IMR-90 (cell line): ENCODE results near the gene ABCA6. TPM values are rescaled to one million over a fixed set of nuclear protein-coding genes. Genes with fewer than 3 reads are reported as not detected.

Experiments
- ATAC-seq: fragments of 200-7000 bp; cut with Tn5 transposase; 2 replicates; pipeline ENCODE4 v1.9.1; 2020; ENCODE audit warnings: low read depth, mild to moderate bottlenecking, moderate library complexity
- BruUV-seq: library from RNA; stranded (reverse); fragments of 400-500 nt; replicated peaks from 2 replicates; lab custom pipeline; 2021; lab: Mats Ljungman, UMichigan
- CTCF ChIA-PET: fragments of 300-600 bp; formaldehyde crosslinking; extraction: SDS; loops from one replicate; lab custom pipeline; 2021; ENCODE audit warnings: antibody characterized with exemption; lab: Yijun Ruan, JAX
- POLR2A ChIA-PET: fragments of 300-600 bp; sonication (Branson Sonifier 250); formaldehyde crosslinking; loops from one replicate; lab custom pipeline; 2022; ENCODE audit warnings: antibody characterized with exemption; ENCODE audit not compliant: unreplicated experiment; lab: Charles Lee
- DNase-seq: peaks from one replicate; pipeline ENCODE4 v3.0.0; 2013
- H2AFZ ChIP-seq: replicated peaks from 2 replicates; pipeline ENCODE3; 2013; ENCODE audit warnings: low read length, mild to moderate bottlenecking; ENCODE audit not compliant: poor library complexity
- H2AK5ac ChIP-seq: 2 replicates; pipeline ENCODE4 v1.6.1; 2013; ENCODE audit warnings: low read depth, low read length, inconsistent platforms
- H2AK9ac ChIP-seq: replicated peaks from 2 replicates; pipeline ENCODE3; 2013; ENCODE audit warnings: mild to moderate bottlenecking, low read depth, low read length, moderate library complexity; ENCODE audit not compliant: poor library complexity
- H2BK120ac ChIP-seq: 2 replicates; pipeline ENCODE4 v1.6.1; 2013; ENCODE audit warnings: low read depth, low read length, inconsistent platforms
- H2BK15ac ChIP-seq: 3 replicates; pipeline ENCODE4 v1.6.1; 2013; ENCODE audit warnings: low read depth, low read length, inconsistent platforms
- H2BK20ac ChIP-seq: 2 replicates; pipeline ENCODE4 v1.6.1; 2013; ENCODE audit warnings: low read depth, mild to moderate bottlenecking, inconsistent platforms, low read length, moderate library complexity
- H2BK5ac ChIP-seq: 2 replicates; pipeline ENCODE4 v1.6.1; 2013; ENCODE audit warnings: mild to moderate bottlenecking, low read depth, low read length, inconsistent platforms; ENCODE audit not compliant: poor library complexity, severe bottlenecking
- H3K14ac ChIP-seq: replicated peaks from 2 replicates; pipeline ENCODE4 v1.6.1; 2013; ENCODE audit warnings: low read depth, low read length, inconsistent platforms
- H3K18ac ChIP-seq: 2 replicates; pipeline ENCODE4 v1.6.1; 2013; ENCODE audit warnings: low read depth, low read length, control low read depth
- H3K23ac ChIP-seq: 2 replicates; pipeline ENCODE4 v1.6.1; 2013; ENCODE audit warnings: low read depth, low read length, inconsistent platforms
- H3K27ac ChIP-seq: 2 replicates; pipeline ENCODE4 v1.5.1; 2013; ENCODE audit warnings: mild to moderate bottlenecking, control low read depth, low read length; ENCODE audit not compliant: insufficient read depth
- H3K27me3 ChIP-seq: 2 replicates; pipeline ENCODE4 v1.6.1; 2013; ENCODE audit warnings: low read length; ENCODE audit not compliant: control insufficient read depth, insufficient read depth
- H3K36me3 ChIP-seq: 2 replicates; pipeline ENCODE4 v1.6.1; 2013; ENCODE audit warnings: low read length, mixed read lengths; ENCODE audit not compliant: control insufficient read depth, insufficient read depth
- H3K4ac ChIP-seq: 2 replicates; pipeline ENCODE4 v1.6.1; 2013; ENCODE audit warnings: low read depth, low read length, inconsistent platforms
- H3K4me1 ChIP-seq: 2 replicates; pipeline ENCODE4 v1.6.1; 2013; ENCODE audit warnings: low read length, mixed read lengths; ENCODE audit not compliant: control insufficient read depth, insufficient read depth
- H3K4me2 ChIP-seq: 2 replicates; pipeline ENCODE4 v1.6.1; 2013; ENCODE audit warnings: low read depth, mild to moderate bottlenecking, control low read depth, low read length, moderate library complexity
- H3K4me3 ChIP-seq: 2 replicates; pipeline ENCODE4 v1.5.1; 2013; ENCODE audit warnings: low read depth, mild to moderate bottlenecking, control low read depth, low read length, moderate library complexity; ENCODE audit not compliant: insufficient read depth
- H3K56ac ChIP-seq: 2 replicates; pipeline ENCODE4 v1.6.1; 2013; ENCODE audit warnings: low read length, inconsistent platforms; ENCODE audit not compliant: insufficient read depth; ENCODE audit errors: extremely low read depth
- H3K79me1 ChIP-seq, 2 experiments: 2 replicates each; pipeline ENCODE4 v1.6.1; 2013; ENCODE audit warnings: low read length in 2 of 2, inconsistent platforms in 1 of 2, low read depth in 1 of 2
- H3K9ac ChIP-seq: 2 replicates; pipeline ENCODE4 v1.6.1; 2013; ENCODE audit warnings: low read depth, low read length, control low read depth
- H3K9me1 ChIP-seq: 2 replicates; pipeline ENCODE4 v1.6.1; 2013; ENCODE audit warnings: low read length, inconsistent platforms; ENCODE audit not compliant: insufficient read depth
- H3K9me3 ChIP-seq: 2 replicates; pipeline ENCODE4 v1.6.1; 2013; ENCODE audit warnings: low read length; ENCODE audit not compliant: control insufficient read depth, insufficient read depth
- H4K20me1 ChIP-seq: 2 replicates; pipeline ENCODE4 v1.6.1; 2013; ENCODE audit warnings: low read length, inconsistent platforms; ENCODE audit not compliant: insufficient read depth
- H4K5ac ChIP-seq: 2 replicates; pipeline ENCODE4 v1.6.1; 2013; ENCODE audit warnings: mild to moderate bottlenecking, low read depth, low read length, control low read depth
- H4K8ac ChIP-seq, 2 experiments: 2 replicates each; pipeline ENCODE4 v1.6.1; 2013; ENCODE audit warnings: low read depth in 2 of 2, low read length in 2 of 2, control low read depth in 1 of 2, inconsistent platforms in 1 of 2
- H4K91ac ChIP-seq: 2 replicates; pipeline ENCODE4 v1.6.1; 2013; ENCODE audit warnings: low read depth, low read length, inconsistent platforms; ENCODE audit not compliant: insufficient read depth
- CEBPB ChIP-seq: IDR thresholded peaks from 2 replicates; pipeline ENCODE4 v1.6.1; 2012; ENCODE audit warnings: low read depth, low read length, improper control_type of control experiment
- CHD1 ChIP-seq: IDR thresholded peaks from 2 replicates; pipeline ENCODE4 v1.6.1; 2012; ENCODE audit warnings: low read depth, low read length, improper control_type of control experiment
- MAFK ChIP-seq: IDR thresholded peaks from 2 replicates; pipeline ENCODE4 v1.6.1; 2012; ENCODE audit warnings: low read depth, low read length, improper control_type of control experiment
- MAZ ChIP-seq: IDR thresholded peaks from 2 replicates; pipeline ENCODE4 v1.6.1; 2012; ENCODE audit warnings: low read depth, mild to moderate bottlenecking, low read length, improper control_type of control experiment, moderate library complexity, borderline replicate concordance
- WGBS, 2 experiments: methylation state at CpG; one replicate each; pipeline versions ENCODE4 v1.1.5 to v1.1.7; 2013; ENCODE audit warnings: missing lambda C conversion rate in 2 of 2; ENCODE audit not compliant: insufficient read length in 1 of 2; ENCODE audit errors: extremely low coverage in 2 of 2; 5-methylcytosine and 5-hydroxymethylcytosine counted together
- dilution Hi-C: fragments of 300-500 bp; cut with HindIII; formaldehyde crosslinking; loops from one replicate; pipeline ENCODE4 v1.14.3; 2018; ENCODE audit warnings: low sequenced_read_pairs; ENCODE audit not compliant: unreplicated experiment
- in situ Hi-C: fragments of 300-500 bp; cut with MboI; formaldehyde crosslinking; loops from 3 replicates; pipeline ENCODE4 v1.14.3; 2019; ENCODE audit warnings: low sequenced_read_pairs, inconsistent platforms, mixed read lengths
- intact Hi-C: fragments of 100-400 bp; cut with micrococcal nuclease; formaldehyde crosslinking; loops from 2 replicates; pipeline ENCODE4 v1.10.0; 2022
- polyA plus RNA-seq, 3 experiments: library from polyadenylated mRNA; depleted of rRNA; stranded (reverse); fragments of >200 nt; gene quantifications; 2 replicates each; pipeline ENCODE4 v1.2.3, GENCODE V29; 2012; ENCODE audit warnings: low replicate concordance in 1 of 3
- total RNA-seq: library from RNA; depleted of rRNA; stranded (reverse); fragments of >200 nt; gene quantifications from 2 replicates; pipeline ENCODE4 v1.2.3, GENCODE V29; 2012
- TF ChIP-seq, protein P1 (sequence below): fragments of 150-350 bp; IDR thresholded peaks from 2 replicates; pipeline ENCODE4 v1.6.1; 2016; ENCODE audit warnings: low read depth, mild to moderate bottlenecking, low read length, moderate library complexity, borderline replicate concordance

ABCA6 gene
- total and polyA plus RNA-seq, 2 of the 4 experiments (the other 2 are of a cell fraction): under 0.01 TPM; not detected in 1

DNA sequence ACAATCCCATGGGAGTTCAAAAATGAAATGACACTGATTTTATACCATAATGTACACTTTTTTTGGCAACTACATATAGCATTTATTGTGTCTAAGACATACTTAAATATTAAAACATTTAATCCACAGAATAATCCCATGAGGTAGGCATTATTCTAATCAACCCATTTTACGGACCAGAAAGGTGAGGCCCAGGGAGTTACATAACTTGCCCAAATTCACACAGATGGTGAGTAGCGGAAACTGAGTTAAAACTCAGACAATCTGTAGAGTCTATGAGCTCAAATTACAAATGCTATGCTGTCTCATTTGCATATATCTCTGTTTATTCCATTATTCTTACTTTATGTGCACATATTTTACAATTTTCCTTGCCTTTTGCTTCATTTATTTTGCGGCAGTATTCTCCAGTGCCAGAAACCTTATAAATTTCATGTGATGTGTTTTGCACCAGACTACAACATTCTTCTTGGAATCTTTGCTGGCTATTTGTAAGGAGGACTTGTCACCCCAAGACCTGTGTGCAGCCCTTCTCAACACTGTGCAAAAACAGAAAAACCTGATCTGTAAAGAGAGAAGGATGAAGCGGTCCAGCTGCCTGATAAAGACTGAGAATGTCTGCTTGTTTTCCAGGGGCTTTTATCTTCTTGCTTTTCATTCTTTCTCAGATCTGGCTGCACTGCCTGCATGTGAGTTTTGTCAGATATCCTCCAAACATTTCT, 78.7 kb downstream of the ABCA6 start:
- intact Hi-C loops: no loop called here
- H3K9me3 ChIP-seq: no peaks in the 10 kb centered on the region
- H2BK120ac ChIP-seq: no peak overlapping the region
- no peaks in the 10 kb centered on the region for H3K36me3 ChIP-seq
- no CpG with 5 or more reads among the region's 4 CpGs for WGBS, 2 experiments
- no peaks in the 10 kb centered on the region for H4K20me1 ChIP-seq
- H4K5ac ChIP-seq: no peak overlapping the region
- no peak overlapping the region for H3K9ac ChIP-seq
- H4K8ac ChIP-seq: no peak overlapping the region
- H2BK20ac ChIP-seq: no peak overlapping the region
- no peak overlapping the region for H4K91ac ChIP-seq
- no peak overlapping the region for H2BK5ac ChIP-seq
- no peak overlapping the region for H2AK9ac ChIP-seq
- H3K9me1 ChIP-seq: no peaks in the 10 kb centered on the region
- POLR2A ChIA-PET: no interaction called here
- no peak overlapping the region for H3K23ac ChIP-seq
- TF ChIP-seq MAZ (no peak), CHD1 (no peak), MAFK (no peak), CEBPB (no peak)
- TF ChIP-seq, protein P1, sequence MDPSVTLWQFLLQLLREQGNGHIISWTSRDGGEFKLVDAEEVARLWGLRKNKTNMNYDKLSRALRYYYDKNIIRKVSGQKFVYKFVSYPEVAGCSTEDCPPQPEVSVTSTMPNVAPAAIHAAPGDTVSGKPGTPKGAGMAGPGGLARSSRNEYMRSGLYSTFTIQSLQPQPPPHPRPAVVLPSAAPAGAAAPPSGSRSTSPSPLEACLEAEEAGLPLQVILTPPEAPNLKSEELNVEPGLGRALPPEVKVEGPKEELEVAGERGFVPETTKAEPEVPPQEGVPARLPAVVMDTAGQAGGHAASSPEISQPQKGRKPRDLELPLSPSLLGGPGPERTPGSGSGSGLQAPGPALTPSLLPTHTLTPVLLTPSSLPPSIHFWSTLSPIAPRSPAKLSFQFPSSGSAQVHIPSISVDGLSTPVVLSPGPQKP: no peak
- H2AK5ac ChIP-seq: no peak overlapping the region
- no peak overlapping the region for H3K14ac ChIP-seq
- H3K4me2 ChIP-seq: no peak overlapping the region
- H3K18ac ChIP-seq: no peak overlapping the region
- no peak overlapping the region for H3K27ac ChIP-seq
- no peak overlapping the region for H3K56ac ChIP-seq
- BruUV-seq: no TSS peak
- H2BK15ac ChIP-seq: no peak overlapping the region
- no peaks in the 10 kb centered on the region for H3K27me3 ChIP-seq
- CTCF ChIA-PET: no interaction called here
- ATAC-seq: no peak
- H3K79me1 ChIP-seq: no peaks in the 10 kb centered on the region
- in situ Hi-C loops: no loop called here
- no peak for DNase-seq
- no peak overlapping the region for H2AFZ ChIP-seq
- no peak overlapping the region for H3K4me3 ChIP-seq
- H3K4ac ChIP-seq: no peak overlapping the region
- H3K4me1 ChIP-seq: no peaks in the 10 kb centered on the region
- dilution Hi-C loops: no loop called here
